ENCODE results near the gene TENT5C.

TENT5C gene

DNA sequence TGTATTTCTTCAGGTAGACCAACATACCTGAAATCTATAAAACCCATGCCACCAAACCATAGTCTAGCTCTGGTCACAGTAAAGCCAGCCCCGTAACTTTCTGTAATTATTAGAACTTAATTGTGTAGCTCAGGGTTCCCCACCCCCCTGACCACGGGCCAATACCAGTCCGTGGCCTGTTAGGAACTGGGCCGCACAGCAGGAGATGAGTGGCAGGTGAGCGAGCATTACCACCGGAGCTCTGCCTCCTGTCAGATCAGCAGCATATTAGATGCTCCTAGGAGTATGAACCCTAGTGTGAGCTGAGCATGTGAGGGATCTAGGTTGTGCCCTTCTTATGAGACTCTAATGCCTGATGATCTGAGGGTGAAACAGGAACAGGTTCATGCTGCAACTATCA, 14.6 kb downstream of the TENT5C start:
- H3K4me3 ChIP-seq (ENCODE audit: low read depth, low read length), result no peak overlapping the region
- POLR2A ChIA-PET, result interaction anchor here (0.9 kb wide), 1 partner anchor 14 kb away, joined by 3 read pairs; no protein-coding TSS in a partner anchor
- H3K9me3 ChIP-seq (ENCODE audit: control insufficient read depth, insufficient read depth, low read depth, low read length), result no peaks in the 10 kb centered on the region
- CTCF ChIA-PET, result no interaction called here
- H3K36me3 ChIP-seq (ENCODE audit: control insufficient read depth in 2 of 2, insufficient read depth in 1 of 2, low read length in 2 of 2), result peaks cover 0 to 18% of the 10 kb centered on the region in 2 experiments; a peak in 1 of 3 replicates
- no peak overlapping the region for H3K27ac ChIP-seq (ENCODE audit: extremely low read depth, low read depth, low read length)
- TF ChIP-seq ZNF114 (tag by site-specific recombination; IDR thresholded peaks at IDR 0.05) (no peak), ZNF629 (tag by site-specific recombination; IDR thresholded peaks at IDR 0.05) (no peak), ZNF416 (tag by site-specific recombination; IDR thresholded peaks at IDR 0.05) (no peak), ZNF707 (tag by site-specific recombination; IDR thresholded peaks at IDR 0.05) (no peak), ZNF18 (tag by site-specific recombination; IDR thresholded peaks at IDR 0.05) (no peak), TCF7L2 (IDR thresholded peaks at IDR 0.05; ENCODE audit: borderline replicate concordance, low read depth, low read length) (no peak), SALL2 (tag by site-specific recombination; IDR thresholded peaks at IDR 0.05; ENCODE audit: borderline replicate concordance) (no peak), ZNF155 (tag by site-specific recombination; IDR thresholded peaks at IDR 0.05) (no peak), KLF1 (tag by site-specific recombination; IDR thresholded peaks at IDR 0.05) (no peak), ZNF391 (tag by site-specific recombination; IDR thresholded peaks at IDR 0.05; ENCODE audit: borderline replicate concordance, low read depth) (no peak), MZF1 (tag by site-specific recombination; IDR thresholded peaks at IDR 0.05; ENCODE audit: borderline replicate concordance) (no peak), HOXC10 (CRISPR knock-in tag; IDR thresholded peaks at IDR 0.05) (no peak)
- TF ChIP-seq, protein P1, sequence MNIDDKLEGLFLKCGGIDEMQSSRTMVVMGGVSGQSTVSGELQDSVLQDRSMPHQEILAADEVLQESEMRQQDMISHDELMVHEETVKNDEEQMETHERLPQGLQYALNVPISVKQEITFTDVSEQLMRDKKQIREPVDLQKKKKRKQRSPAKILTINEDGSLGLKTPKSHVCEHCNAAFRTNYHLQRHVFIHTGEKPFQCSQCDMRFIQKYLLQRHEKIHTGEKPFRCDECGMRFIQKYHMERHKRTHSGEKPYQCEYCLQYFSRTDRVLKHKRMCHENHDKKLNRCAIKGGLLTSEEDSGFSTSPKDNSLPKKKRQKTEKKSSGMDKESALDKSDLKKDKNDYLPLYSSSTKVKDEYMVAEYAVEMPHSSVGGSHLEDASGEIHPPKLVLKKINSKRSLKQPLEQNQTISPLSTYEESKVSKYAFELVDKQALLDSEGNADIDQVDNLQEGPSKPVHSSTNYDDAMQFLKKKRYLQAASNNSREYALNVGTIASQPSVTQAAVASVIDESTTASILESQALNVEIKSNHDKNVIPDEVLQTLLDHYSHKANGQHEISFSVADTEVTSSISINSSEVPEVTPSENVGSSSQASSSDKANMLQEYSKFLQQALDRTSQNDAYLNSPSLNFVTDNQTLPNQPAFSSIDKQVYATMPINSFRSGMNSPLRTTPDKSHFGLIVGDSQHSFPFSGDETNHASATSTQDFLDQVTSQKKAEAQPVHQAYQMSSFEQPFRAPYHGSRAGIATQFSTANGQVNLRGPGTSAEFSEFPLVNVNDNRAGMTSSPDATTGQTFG (tag by site-specific recombination; IDR thresholded peaks at IDR 0.05; ENCODE audit: borderline replicate concordance), result no peak
- H3K4me1 ChIP-seq (ENCODE audit: control insufficient read depth, insufficient read depth, low read length), result no peaks in the 10 kb centered on the region

- TF ChIP-seq ZNF18 (tag by site-specific recombination; IDR thresholded peaks at IDR 0.05), result no peak
- TF ChIP-seq GLI4 (tag by site-specific recombination; IDR thresholded peaks at IDR 0.05), result no peak
- no peak for TF ChIP-seq ZNF677 (tag by site-specific recombination; IDR thresholded peaks at IDR 0.05)
- no peak for TF ChIP-seq GLI2 (tag by site-specific recombination; IDR thresholded peaks at IDR 0.05; ENCODE audit: borderline replicate concordance, low read depth)
- TF ChIP-seq SP3 (tag by site-specific recombination; IDR thresholded peaks at IDR 0.05), result no peak
- no peak for TF ChIP-seq ZNF221 (tag by site-specific recombination; IDR thresholded peaks at IDR 0.05; ENCODE audit: borderline replicate concordance)
- no peak for TF ChIP-seq ZNF132 (tag by site-specific recombination; IDR thresholded peaks at IDR 0.05; ENCODE audit: borderline replicate concordance)
- TF ChIP-seq ZNF416 (tag by site-specific recombination; IDR thresholded peaks at IDR 0.05), result no peak
- no peak for TF ChIP-seq ZNF266 (tag by site-specific recombination; IDR thresholded peaks at IDR 0.05; ENCODE audit: low read depth)
- no peak for TF ChIP-seq ZNF324 (tag by site-specific recombination; IDR thresholded peaks at IDR 0.05)
- no peak for TF ChIP-seq HOXA7 (CRISPR knock-in tag; IDR thresholded peaks at IDR 0.05; ENCODE audit: borderline replicate concordance)
- TF ChIP-seq ZNF707 (tag by site-specific recombination; IDR thresholded peaks at IDR 0.05), result no peak
- no peak for TF ChIP-seq ZNF558 (tag by site-specific recombination; IDR thresholded peaks at IDR 0.05)
- POLR2A ChIA-PET, result interaction anchor here (0.9 kb wide), 1 partner anchor 15 kb away, joined by 3 read pairs; no protein-coding TSS in a partner anchor
- H3K27ac ChIP-seq (ENCODE audit: extremely low read depth, low read depth, low read length), result no peak overlapping the region
- no peak overlapping the region for H3K4me3 ChIP-seq (ENCODE audit: low read depth, low read length)
- H3K4me1 ChIP-seq (ENCODE audit: control insufficient read depth, insufficient read depth, low read length), result no peaks in the 10 kb centered on the region
- peaks cover 0 to 18% of the 10 kb centered on the region in 2 experiments; a peak in 1 of 3 replicates for H3K36me3 ChIP-seq (ENCODE audit: control insufficient read depth in 2 of 2, insufficient read depth in 1 of 2, low read length in 2 of 2)
- CTCF ChIA-PET, result interaction anchor here (0.6 to 1.4 kb wide), 2 partner anchors 10 to 108 kb away, joined by 3 read pairs; no protein-coding TSS in a partner anchor
- no peaks in the 10 kb centered on the region for H3K9me3 ChIP-seq (ENCODE audit: control insufficient read depth, insufficient read depth, low read depth, low read length)
Measured at GRCh38 chr1:117621316-117621715, 15.5 kb downstream of the TENT5C start.

Measured in HEK293 (cell line).